ENCODE results near the gene WFDC2. TPM values are rescaled to one million over a fixed set of nuclear protein-coding genes. Genes with fewer than 3 reads are reported as not detected.

WFDC2 gene
- not detected in 2 replicates for total RNA-seq

GRCh38 chr20:45469336-45470261, at the start of gene WFDC2:
Gene WFDC2 (plus strand): TSS chr20:45469753. CDS start chr20:45469782, 29 bp downstream.

GRCh38 chr20:45515147-45515913, 45.8 kb downstream of the WFDC2 start, which contains the start of gene SPINT3:
Gene SPINT3 (minus strand): TSS chr20:45515622. CDS start chr20:45515608, 14 bp downstream.

Other genes with a start within 250 kb of the WFDC2 start
- not detected in 2 replicates for gene SEMG2, start 248.4 kb upstream of the WFDC2 start, total RNA-seq
- gene SLPI, start 215.2 kb upstream of the WFDC2 start, total RNA-seq: 2.3 and 2.6 TPM in 2 replicates
- not detected in 2 replicates for gene RBPJL, start 162.9 kb upstream of the WFDC2 start, total RNA-seq
- gene MATN4, start 161.5 kb upstream of the WFDC2 start, total RNA-seq: not detected in 2 replicates
- 98.4 and 102 TPM in 2 replicates for gene SDC4, start 121.3 kb upstream of the WFDC2 start, total RNA-seq
- 18.6 and 28.5 TPM in 2 replicates for gene SYS1, start 106.6 kb upstream of the WFDC2 start, total RNA-seq
- gene TP53TG5, start 91.4 kb upstream of the WFDC2 start, total RNA-seq: under 0.01 TPM in 1 of 2 replicates, not detected in the other
- gene DBNDD2, start 61.5 kb upstream of the WFDC2 start, total RNA-seq: 0.71 and 1.1 TPM in 2 replicates
- 21.6 and 23.3 TPM in 2 replicates for gene PIGT, start 53.6 kb upstream of the WFDC2 start, total RNA-seq
- not detected in 2 replicates for gene SPINT3, start 45.9 kb downstream of the WFDC2 start, total RNA-seq
- not detected in 2 replicates for gene WFDC6, start 69.7 kb downstream of the WFDC2 start, total RNA-seq
- not detected in 2 replicates for gene EPPIN, start 77.6 kb downstream of the WFDC2 start, total RNA-seq
- gene WFDC8, start 109.5 kb downstream of the WFDC2 start, total RNA-seq: not detected in 2 replicates
- not detected in 2 replicates for gene WFDC10A, start 160.0 kb downstream of the WFDC2 start, total RNA-seq
- gene WFDC9, start 161.5 kb downstream of the WFDC2 start, total RNA-seq: not detected in 2 replicates
- gene WFDC11, start 200.5 kb downstream of the WFDC2 start, total RNA-seq: not detected in 2 replicates
- gene WFDC13, start 232.3 kb downstream of the WFDC2 start, total RNA-seq: not detected in 2 replicates
- 0.14 TPM in 1 of 2 replicates, not detected in the other for gene WFDC10B, start 235.3 kb downstream of the WFDC2 start, total RNA-seq